BLaER1 treated with 17β-estradiol and CSF1 and Interleukin-3, amounts not matched to agents 10 nM and 100 nM (cell line): Measurements from ENCODE around the gene NOS1.

ENCODE experiments used
- H3K27ac ChIP-seq, 11 experiments: shearing (Covaris generic); formaldehyde crosslinking; 2 replicates each; pipeline ENCODE4 v1.8.1; 2022
- H3K27me3 ChIP-seq, 11 experiments: shearing (Covaris generic); formaldehyde crosslinking; 2 replicates each; pipeline ENCODE4 v1.8.1; 2022
- H3K36me3 ChIP-seq, 11 experiments: shearing (Covaris generic); formaldehyde crosslinking; 2 replicates each; pipeline ENCODE4 v1.8.1; 2022
- H3K4me1 ChIP-seq, 10 experiments: shearing (Covaris generic); formaldehyde crosslinking; 2 replicates each; pipeline ENCODE4 v1.8.1; 2022
- H3K4me2 ChIP-seq, 11 experiments: shearing (Covaris generic); formaldehyde crosslinking; 2 replicates each; pipeline ENCODE4 v1.8.1; 2022
- H3K4me3 ChIP-seq, 10 experiments: shearing (Covaris generic); formaldehyde crosslinking; 2 replicates each; pipeline ENCODE4 v1.8.1; 2022
- H3K9ac ChIP-seq, 11 experiments: shearing (Covaris generic); formaldehyde crosslinking; 2 replicates each; pipeline ENCODE4 v1.8.1; 2022
- H3K9me3 ChIP-seq, 11 experiments: shearing (Covaris generic); formaldehyde crosslinking; replicated peaks in 1 of 11; 2 replicates each; pipeline ENCODE4 v1.8.1; 2022
- H4K20me1 ChIP-seq, 11 experiments: shearing (Covaris generic); formaldehyde crosslinking; 2 replicates each; pipeline ENCODE4 v1.8.1; 2022
- Cebpa-rat ChIP-seq, 11 experiments: shearing (Covaris generic); IDR thresholded peaks; 2 replicates each; pipeline ENCODE4 v1.8.1; 2022

NOS1 gene

DNA sequence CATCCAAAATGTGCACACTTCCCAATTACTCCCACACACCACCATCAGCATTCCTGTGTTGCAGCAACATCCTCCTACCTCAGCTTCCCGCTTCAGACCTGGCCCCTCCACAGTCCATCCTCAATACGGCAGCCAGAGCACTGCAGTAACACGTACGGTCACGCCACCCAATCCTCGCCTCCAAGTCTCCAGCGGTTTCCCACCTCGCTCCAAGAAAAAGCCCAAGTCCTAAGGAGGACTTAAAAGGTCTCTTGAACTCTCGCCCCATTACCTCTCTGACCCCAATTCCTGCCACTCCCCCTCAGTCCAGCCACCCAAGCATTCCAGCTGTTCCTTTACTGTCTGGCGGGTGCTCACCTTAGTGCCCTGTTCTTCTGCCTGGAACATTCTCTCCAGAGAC lies 183.1 kb downstream of the NOS1 start:
- H3K4me3 ChIP-seq = no peak overlapping the region
- H3K27ac ChIP-seq = no peak overlapping the region
- no peak overlapping the region for H3K4me2 ChIP-seq
- H4K20me1 ChIP-seq = peaks cover 0 to 13% (median 6%) of the 10 kb centered on the region in 11 experiments; a peak in 8 of 22 replicates
- H3K36me3 ChIP-seq = peaks cover 96 to 100% (median 99%) of the 10 kb centered on the region in 11 experiments
- H3K9me3 ChIP-seq = peaks cover 24 to 29% (median 27%) of the 10 kb centered on the region in 11 experiments
- no peak overlapping the region for H3K9ac ChIP-seq
- peaks cover 0 to 1% (median 0%) of the 10 kb centered on the region in 10 experiments; a peak in 2 of 20 replicates for H3K4me1 ChIP-seq
- no peak for TF ChIP-seq Cebpa-rat (IDR thresholded peaks at IDR 0.05)
- H3K27me3 ChIP-seq = no peaks in the 10 kb centered on the region

DNA sequence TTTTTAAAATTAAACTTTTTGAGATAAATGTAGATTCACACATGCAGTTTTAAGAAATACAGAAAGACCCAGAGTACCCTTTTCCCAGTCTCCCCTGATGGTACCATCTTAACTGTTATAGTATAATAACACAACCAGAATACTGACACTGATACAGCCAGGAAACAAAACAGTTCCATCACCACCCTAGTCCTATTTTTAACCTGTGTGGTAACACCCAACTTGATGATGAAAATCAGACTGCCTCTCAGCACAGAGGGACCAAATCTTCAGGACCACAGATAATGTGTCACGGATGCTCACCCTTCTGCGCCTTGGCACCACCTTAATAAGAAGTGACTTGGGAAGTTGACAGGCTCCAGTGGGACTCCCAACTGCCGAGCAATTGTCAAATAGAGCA lies 189.3 kb downstream of the NOS1 start:
- Histone ChIP-seq H3K9me3 (no peaks in the 10 kb centered on the region), H3K9ac (no peak overlapping the region), H3K27me3 (no peaks in the 10 kb centered on the region), H3K27ac (peak overlapping the region in 4 of 11 experiments; percentile 10 to 60 (median 42); a peak in 3 of 22 replicates), H4K20me1 (peaks cover 0 to 23% (median 3%) of the 10 kb centered on the region in 11 experiments; a peak in 9 of 22 replicates), H3K36me3 (peaks cover 99 to 100% (median 100%) of the 10 kb centered on the region in 11 experiments), H3K4me2 (peak overlapping the region in 7 of 11 experiments; percentile 6 to 39 (median 12); a peak in 7 of 22 replicates), H3K4me3 (no peak overlapping the region), H3K4me1 (peaks cover 0 to 17% (median 9%) of the 10 kb centered on the region in 10 experiments; a peak in 13 of 20 replicates)
- no peak for TF ChIP-seq Cebpa-rat (IDR thresholded peaks at IDR 0.05)

DNA sequence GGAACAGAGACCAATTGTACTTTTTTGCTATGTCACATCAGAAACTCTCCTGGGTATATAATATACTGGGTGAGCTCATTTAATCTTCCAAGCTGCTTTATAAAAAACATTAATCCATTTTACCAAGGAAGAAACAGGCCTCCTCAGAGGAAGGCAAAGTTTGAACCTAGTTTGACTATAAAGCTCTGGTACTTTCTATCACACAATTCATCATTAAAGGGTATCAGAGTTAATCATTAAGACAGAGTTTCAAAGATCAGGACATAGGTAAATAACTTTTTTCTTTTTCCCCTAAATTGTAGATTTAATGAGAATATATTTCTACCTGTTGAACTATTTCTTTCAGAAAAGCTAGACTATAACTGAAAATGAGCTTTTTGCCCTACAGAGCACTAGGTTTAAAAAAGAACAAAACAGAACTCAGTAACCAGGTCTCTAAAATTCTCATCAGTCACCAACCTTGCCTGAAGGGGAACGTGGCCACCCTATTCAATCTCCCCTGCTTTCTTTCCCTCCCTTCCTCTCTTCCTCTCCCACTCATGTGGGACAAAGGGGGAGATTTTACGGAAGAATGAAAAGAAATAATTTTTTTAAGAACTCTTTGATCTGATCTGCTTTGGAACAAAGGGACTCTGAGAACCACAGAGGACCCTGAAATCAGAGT lies 189.8 kb downstream of the NOS1 start:
- H3K27me3 ChIP-seq = no peaks in the 10 kb centered on the region
- TF ChIP-seq Cebpa-rat (IDR thresholded peaks at IDR 0.05) = no peak
- peak overlapping the region in 4 of 11 experiments; percentile 6 to 13 (median 10); a peak in 2 of 22 replicates for H3K4me2 ChIP-seq
- H3K4me3 ChIP-seq = no peak overlapping the region
- H3K27ac ChIP-seq = peak overlapping the region in 4 of 11 experiments; percentile 10 to 60 (median 42); a peak in 4 of 22 replicates
- H3K4me1 ChIP-seq = peaks cover 0 to 17% (median 9%) of the 10 kb centered on the region in 10 experiments; a peak in 13 of 20 replicates
- H3K36me3 ChIP-seq = peaks cover 99 to 100% (median 100%) of the 10 kb centered on the region in 11 experiments
- no peaks in the 10 kb centered on the region for H3K9me3 ChIP-seq
- H4K20me1 ChIP-seq = peaks cover 0 to 24% (median 3%) of the 10 kb centered on the region in 11 experiments; a peak in 9 of 22 replicates
- H3K9ac ChIP-seq = no peak overlapping the region

DNA sequence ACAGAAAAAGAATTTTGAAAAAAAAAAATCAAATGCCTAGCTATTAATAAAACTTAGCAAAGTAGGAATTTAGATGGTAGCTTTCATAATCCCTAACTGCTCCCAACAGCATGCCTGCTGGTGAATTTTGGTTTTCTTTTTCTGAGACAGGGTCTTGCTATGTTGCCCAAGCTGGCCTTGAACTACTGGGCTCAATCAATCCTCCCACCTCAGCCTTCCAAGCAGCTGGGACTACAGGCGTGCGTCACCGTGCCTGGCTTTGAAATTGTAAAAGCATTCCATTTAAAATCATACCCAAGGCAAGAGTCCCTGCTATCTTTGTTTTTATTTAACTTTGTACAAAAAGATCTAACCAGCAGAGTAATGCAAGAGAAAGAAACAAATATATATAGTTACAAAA lies 191.9 kb downstream of the NOS1 start:
- H3K36me3 ChIP-seq = peaks cover 99 to 100% (median 100%) of the 10 kb centered on the region in 11 experiments
- H3K9me3 ChIP-seq = no peaks in the 10 kb centered on the region
- no peak for TF ChIP-seq Cebpa-rat (IDR thresholded peaks at IDR 0.05)
- peaks cover 0 to 33% (median 4%) of the 10 kb centered on the region in 11 experiments; a peak in 8 of 22 replicates for H4K20me1 ChIP-seq
- no peak overlapping the region for H3K9ac ChIP-seq
- H3K4me2 ChIP-seq = no peak overlapping the region
- H3K4me1 ChIP-seq = peaks cover 0 to 17% (median 9%) of the 10 kb centered on the region in 10 experiments; a peak in 13 of 20 replicates
- H3K27ac ChIP-seq = no peak overlapping the region
- no peaks in the 10 kb centered on the region for H3K27me3 ChIP-seq
- no peak overlapping the region for H3K4me3 ChIP-seq

DNA sequence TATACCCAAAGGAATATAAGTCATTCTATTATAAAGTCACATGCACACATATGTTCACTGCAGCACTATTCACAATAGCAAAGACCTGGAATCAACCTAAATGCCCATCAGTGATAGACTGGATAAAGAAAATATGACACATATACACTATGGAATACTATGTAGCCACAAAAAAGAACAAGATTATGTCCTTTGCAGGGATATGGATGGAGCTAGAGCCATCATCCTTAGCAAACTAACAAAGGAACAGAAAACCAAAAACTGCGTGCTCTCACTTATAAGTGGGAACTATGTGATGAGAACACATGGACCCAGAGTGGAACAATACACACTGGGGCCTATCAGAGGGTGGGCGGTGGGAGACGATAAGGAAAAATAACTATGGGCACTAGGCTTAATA lies 192.4 kb downstream of the NOS1 start:
- H3K36me3 ChIP-seq = peaks cover 99 to 100% (median 100%) of the 10 kb centered on the region in 11 experiments
- H3K4me1 ChIP-seq = peaks cover 0 to 17% (median 9%) of the 10 kb centered on the region in 10 experiments; a peak in 13 of 20 replicates
- no peak overlapping the region for H3K4me2 ChIP-seq
- no peak overlapping the region for H3K9ac ChIP-seq
- H3K27ac ChIP-seq = no peak overlapping the region
- H4K20me1 ChIP-seq = peaks cover 0 to 35% (median 5%) of the 10 kb centered on the region in 11 experiments; a peak in 8 of 22 replicates
- no peaks in the 10 kb centered on the region for H3K9me3 ChIP-seq
- TF ChIP-seq Cebpa-rat (IDR thresholded peaks at IDR 0.05) = no peak
- no peak overlapping the region for H3K4me3 ChIP-seq
- H3K27me3 ChIP-seq = no peaks in the 10 kb centered on the region

DNA sequence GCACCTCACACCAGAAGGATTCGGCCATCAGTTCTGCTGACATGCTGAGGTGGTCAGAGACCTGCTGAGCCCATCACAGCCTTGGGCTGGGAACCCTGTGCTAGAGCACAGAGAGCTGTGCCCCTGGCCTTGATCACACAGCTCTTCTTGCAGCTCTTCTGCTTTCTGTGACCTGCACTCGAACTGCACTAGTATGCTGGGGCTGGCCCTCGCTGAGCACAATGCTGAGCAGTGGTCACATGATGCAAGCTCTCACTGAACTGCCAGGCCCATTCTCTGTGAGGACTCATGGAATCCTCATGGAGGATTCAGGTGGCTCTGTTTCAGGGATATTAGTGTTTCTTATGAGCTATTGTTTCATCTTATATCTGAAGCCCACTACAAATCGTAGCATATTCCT lies 193.7 kb downstream of the NOS1 start:
- no peak overlapping the region for H3K9ac ChIP-seq
- TF ChIP-seq Cebpa-rat (IDR thresholded peaks at IDR 0.05) = no peak
- H3K9me3 ChIP-seq = no peaks in the 10 kb centered on the region
- H4K20me1 ChIP-seq = peaks cover 0 to 35% (median 5%) of the 10 kb centered on the region in 11 experiments; a peak in 10 of 22 replicates
- H3K27me3 ChIP-seq = no peaks in the 10 kb centered on the region
- peaks cover 99 to 100% (median 100%) of the 10 kb centered on the region in 11 experiments for H3K36me3 ChIP-seq
- no peak overlapping the region for H3K27ac ChIP-seq
- no peak overlapping the region for H3K4me2 ChIP-seq
- peaks cover 0 to 10% (median 8%) of the 10 kb centered on the region in 10 experiments; a peak in 13 of 20 replicates for H3K4me1 ChIP-seq
- no peak overlapping the region for H3K4me3 ChIP-seq

DNA sequence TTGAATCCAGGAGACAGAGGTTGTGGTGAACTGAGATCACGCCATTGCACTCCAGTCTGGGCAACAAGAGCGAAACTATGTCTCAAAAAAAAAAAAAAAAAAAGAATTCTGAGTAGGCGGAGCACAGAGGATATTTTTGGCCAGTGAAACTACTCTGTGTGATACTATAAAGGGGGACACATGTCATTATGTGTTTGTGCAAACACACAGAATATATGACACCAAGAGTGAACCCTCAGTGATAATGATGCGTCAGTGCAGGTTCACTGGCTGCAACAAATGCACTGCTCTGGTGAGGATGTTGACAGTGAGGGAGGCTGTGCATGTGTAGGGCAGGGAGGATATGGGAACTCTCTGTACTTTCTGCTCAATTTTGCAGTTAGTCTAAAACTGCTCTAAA lies 195.3 kb downstream of the NOS1 start:
- Histone ChIP-seq H4K20me1 (peaks cover 0 to 46% (median 5%) of the 10 kb centered on the region in 11 experiments; a peak in 13 of 22 replicates), H3K27ac (no peak overlapping the region), H3K27me3 (no peaks in the 10 kb centered on the region), H3K9ac (no peak overlapping the region), H3K36me3 (peaks cover 99 to 100% (median 100%) of the 10 kb centered on the region in 11 experiments), H3K4me1 (no peaks in the 10 kb centered on the region), H3K9me3 (no peaks in the 10 kb centered on the region), H3K4me2 (no peak overlapping the region), H3K4me3 (no peak overlapping the region)
- no peak for TF ChIP-seq Cebpa-rat (IDR thresholded peaks at IDR 0.05)

DNA sequence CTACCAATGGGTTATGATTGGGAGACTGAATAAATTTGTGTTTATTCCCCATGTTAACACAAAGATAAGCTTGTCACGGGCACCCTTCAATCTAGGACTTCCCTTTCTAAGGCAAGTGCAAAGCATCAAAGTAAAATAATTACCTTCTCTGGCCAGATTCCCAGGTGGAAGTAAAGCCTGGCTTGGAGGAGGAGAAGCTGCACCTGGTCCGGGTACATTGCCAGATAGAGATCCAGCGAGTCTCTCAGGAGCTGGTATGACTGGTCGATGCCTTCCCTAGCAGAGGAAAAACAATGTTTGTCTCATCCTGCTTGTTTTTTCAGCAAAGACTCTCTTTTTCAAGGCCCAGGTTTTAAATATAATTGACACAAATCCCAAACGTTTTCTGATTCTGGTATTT lies 196.1 kb downstream of the NOS1 start:
- no peak for TF ChIP-seq Cebpa-rat (IDR thresholded peaks at IDR 0.05)
- H3K4me1 ChIP-seq = no peaks in the 10 kb centered on the region
- H3K9me3 ChIP-seq = no peaks in the 10 kb centered on the region
- no peaks in the 10 kb centered on the region for H3K27me3 ChIP-seq
- H3K4me3 ChIP-seq = no peak overlapping the region
- H3K9ac ChIP-seq = no peak overlapping the region
- H3K4me2 ChIP-seq = no peak overlapping the region
- no peak overlapping the region for H3K27ac ChIP-seq
- H4K20me1 ChIP-seq = peaks cover 0 to 46% (median 6%) of the 10 kb centered on the region in 11 experiments; a peak in 13 of 22 replicates
- H3K36me3 ChIP-seq = peaks cover 99 to 100% (median 100%) of the 10 kb centered on the region in 11 experiments

DNA sequence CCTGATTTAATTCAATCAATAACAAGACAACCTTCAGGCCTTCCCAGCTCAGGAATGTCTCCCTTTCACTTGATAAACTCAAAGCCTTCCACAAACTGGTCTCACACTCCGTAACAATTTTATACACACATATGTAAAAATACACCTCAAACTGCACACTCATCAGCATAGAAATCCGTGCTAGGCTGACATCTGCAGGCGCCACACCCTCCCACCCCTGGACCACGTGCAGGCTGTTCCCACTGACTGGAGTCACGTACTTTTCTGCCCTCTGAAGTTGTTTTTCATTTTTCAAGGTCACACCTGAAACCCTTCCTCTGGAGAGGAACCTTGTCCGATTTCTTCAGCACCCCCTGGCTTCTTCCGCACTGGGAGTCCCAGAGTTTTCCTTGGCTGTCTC lies 198.8 kb downstream of the NOS1 start:
- H3K4me2 ChIP-seq = no peak overlapping the region
- H4K20me1 ChIP-seq = peaks cover 0 to 42% (median 11%) of the 10 kb centered on the region in 11 experiments; a peak in 12 of 22 replicates
- peaks cover 100% of the 10 kb centered on the region in 11 experiments for H3K36me3 ChIP-seq

More for the DNA sequence above, 198.8 kb downstream of the NOS1 start:
- no peaks in the 10 kb centered on the region for H3K9me3 ChIP-seq
- H3K4me3 ChIP-seq = no peak overlapping the region
- no peaks in the 10 kb centered on the region for H3K27me3 ChIP-seq
- H3K27ac ChIP-seq = no peak overlapping the region
- no peak for TF ChIP-seq Cebpa-rat (IDR thresholded peaks at IDR 0.05)
- no peaks in the 10 kb centered on the region for H3K4me1 ChIP-seq
- H3K9ac ChIP-seq = no peak overlapping the region
